PC-3 (cell line): ENCODE data around the gene MAML3.

ENCODE experiments used
- EZH2 ChIP-seq: fragments of 300-600 bp; sonication (generic); IDR thresholded peaks from one replicate; pipeline ENCODE4 v1.6.1; 2017; ENCODE audit warnings: antibody characterized with exemption, mild to moderate bottlenecking, low read length; ENCODE audit not compliant: unreplicated experiment
- TF ChIP-seq, protein P1 (sequence below): fragments of 300-600 bp; sonication (generic); conservative IDR thresholded peaks from 2 replicates; pipeline ENCODE4 v1.5.1; 2017; ENCODE audit warnings: antibody characterized with exemption, low read depth, mild to moderate bottlenecking, low read length

DNA sequence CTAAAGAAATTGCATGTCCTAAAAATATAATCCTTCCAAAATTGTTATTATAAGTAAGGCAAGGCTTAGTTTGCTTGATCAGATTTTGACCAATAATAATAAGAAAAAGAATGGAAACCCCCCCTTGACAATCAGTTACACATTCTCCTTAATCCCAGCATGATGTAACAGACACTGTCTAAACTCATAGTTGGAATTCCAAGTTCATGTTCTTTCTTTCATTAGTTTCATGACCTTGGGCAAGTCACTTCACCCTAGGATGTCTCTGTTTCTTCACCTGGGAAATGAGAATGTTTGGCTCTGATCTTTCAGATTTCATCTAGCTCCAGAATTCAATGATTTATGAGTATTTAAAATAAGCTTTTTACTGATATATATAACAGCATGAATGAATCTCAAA lies 64.8 kb downstream of the MAML3 start:
- TF ChIP-seq, protein P1, sequence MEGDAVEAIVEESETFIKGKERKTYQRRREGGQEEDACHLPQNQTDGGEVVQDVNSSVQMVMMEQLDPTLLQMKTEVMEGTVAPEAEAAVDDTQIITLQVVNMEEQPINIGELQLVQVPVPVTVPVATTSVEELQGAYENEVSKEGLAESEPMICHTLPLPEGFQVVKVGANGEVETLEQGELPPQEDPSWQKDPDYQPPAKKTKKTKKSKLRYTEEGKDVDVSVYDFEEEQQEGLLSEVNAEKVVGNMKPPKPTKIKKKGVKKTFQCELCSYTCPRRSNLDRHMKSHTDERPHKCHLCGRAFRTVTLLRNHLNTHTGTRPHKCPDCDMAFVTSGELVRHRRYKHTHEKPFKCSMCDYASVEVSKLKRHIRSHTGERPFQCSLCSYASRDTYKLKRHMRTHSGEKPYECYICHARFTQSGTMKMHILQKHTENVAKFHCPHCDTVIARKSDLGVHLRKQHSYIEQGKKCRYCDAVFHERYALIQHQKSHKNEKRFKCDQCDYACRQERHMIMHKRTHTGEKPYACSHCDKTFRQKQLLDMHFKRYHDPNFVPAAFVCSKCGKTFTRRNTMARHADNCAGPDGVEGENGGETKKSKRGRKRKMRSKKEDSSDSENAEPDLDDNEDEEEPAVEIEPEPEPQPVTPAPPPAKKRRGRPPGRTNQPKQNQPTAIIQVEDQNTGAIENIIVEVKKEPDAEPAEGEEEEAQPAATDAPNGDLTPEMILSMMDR: no peak
- TF ChIP-seq EZH2: no peak
